B cell (primary cell): ENCODE data around the gene PARS2. TPM values are rescaled to one million over a fixed set of nuclear protein-coding genes. Genes with fewer than 3 reads are reported as not detected.

Source experiments
- ATAC-seq: fragments of 200-7000 bp; cut with Tn5 transposase; one replicate; pipeline ENCODE4 v1.10.0; 2021; ENCODE audit warnings: low read depth, mild to moderate bottlenecking, moderate number of reproducible peaks, moderate library complexity
- CTCF ChIA-PET: fragments of 350-600 bp; sonication (Branson Sonifier 250); formaldehyde crosslinking; loops from one replicate; lab custom pipeline; 2021; ENCODE audit warnings: antibody characterized with exemption, inconsistent platforms; lab: Charles Lee
- POLR2A ChIA-PET: fragments of 350-600 bp; sonication (Branson Sonifier 250); formaldehyde crosslinking; loops from one replicate; lab custom pipeline; 2021; ENCODE audit warnings: antibody characterized with exemption; lab: Charles Lee
- DNase-seq: peaks from one replicate; pipeline ENCODE4 v3.0.0; 2013
- H2AFZ ChIP-seq: 2 replicates; pipeline ENCODE4 v1.6.1; 2012; ENCODE audit warnings: mild to moderate bottlenecking, low read depth, low read length; ENCODE audit not compliant: insufficient read depth, poor library complexity, severe bottlenecking
- H3K27ac ChIP-seq, 2 donors: 1 replicate in 1 of 2; 2 replicates in 1 of 2; pipeline ENCODE4 v1.5.1; 2012 to 2013; ENCODE audit warnings: low read length in 2 of 2, mild to moderate bottlenecking in 2 of 2, moderate library complexity in 1 of 2
- H3K27me3 ChIP-seq, 4 experiments: fragments of 200-600 bp in 1 of 4; sonication (generic) in 1 of 4; replicated peaks in 1 of 4; 1 replicate in 2 of 4; 2 replicates in 2 of 4; pipeline versions ENCODE4 v1.6.1 to v1.7.0; 2013 to 2016; ENCODE audit warnings: low read length in 3 of 4, mild to moderate bottlenecking in 2 of 4, mixed read lengths in 1 of 4, moderate library complexity in 1 of 4; ENCODE audit not compliant: insufficient read depth in 4 of 4, control insufficient read depth in 3 of 4; ENCODE audit errors: control extremely low read depth in 1 of 4
- H3K36me3 ChIP-seq, 2 experiments: replicated peaks in 1 of 2; 1 replicate in 1 of 2; 2 replicates in 1 of 2; pipeline versions ENCODE4 v1.6.1 to v1.7.1; 2013; ENCODE audit warnings: low read length in 1 of 2; ENCODE audit not compliant: insufficient read depth in 2 of 2, control insufficient read depth in 1 of 2; ENCODE audit errors: control extremely low read depth in 1 of 2, extremely low read depth in 1 of 2
- H3K4me1 ChIP-seq, 2 donors: fragments of 200-600 bp in 1 of 2; sonication (generic) in 1 of 2; 1 replicate in 1 of 2; 2 replicates in 1 of 2; pipeline versions ENCODE4 v1.5.1 to v1.6.1; 2013 to 2017; ENCODE audit warnings: low read length in 2 of 2; ENCODE audit not compliant: control insufficient read depth in 2 of 2, insufficient read depth in 2 of 2
- H3K4me2 ChIP-seq: replicated peaks from 2 replicates; pipeline ENCODE3; 2012; ENCODE audit warnings: mild to moderate bottlenecking, low read depth, low read length; ENCODE audit not compliant: poor library complexity, severe bottlenecking
- H3K4me3 ChIP-seq, 5 experiments: fragments of 200-600 bp in 1 of 5; sonication (generic) in 1 of 5; 1 replicate in 3 of 5; 2 replicates in 2 of 5; pipeline versions ENCODE4 v1.5.1 to v1.7.0; 2011 to 2016; ENCODE audit warnings: low read length in 4 of 5, mild to moderate bottlenecking in 4 of 5, low read depth in 2 of 5, control low read depth in 1 of 5, moderate library complexity in 1 of 5; ENCODE audit not compliant: insufficient read depth in 1 of 5; ENCODE audit errors: control extremely low read depth in 1 of 5, extremely low read depth in 1 of 5
- H3K79me2 ChIP-seq: fragments of 200-600 bp; sonication (generic); one replicate; pipeline ENCODE4 v1.6.0; 2016; ENCODE audit warnings: low read length; ENCODE audit not compliant: control insufficient read depth, insufficient read depth
- H3K9ac ChIP-seq: fragments of 200-600 bp; sonication (generic); 2 replicates; pipeline ENCODE4 v1.6.1; 2017; ENCODE audit warnings: mild to moderate bottlenecking, low read length, moderate library complexity
- H3K9me3 ChIP-seq, 3 donors: one replicate each; pipeline versions ENCODE4 v1.6.1 to v1.7.1; 2013; ENCODE audit warnings: low read length in 2 of 3; ENCODE audit not compliant: control insufficient read depth in 2 of 3, insufficient read depth in 1 of 3; ENCODE audit errors: control extremely low read depth in 1 of 3
- H4K20me1 ChIP-seq: 2 replicates; pipeline ENCODE4 v1.6.0; 2012; ENCODE audit warnings: mild to moderate bottlenecking, low read length; ENCODE audit not compliant: insufficient read depth, control insufficient read depth, poor library complexity, severe bottlenecking
- H3K27ac Mint-ChIP-seq: one replicate; pipeline ENCODE4 v1.8.0; 2021; ENCODE audit warnings: mixed read lengths
- H3K27me3 Mint-ChIP-seq: one replicate; pipeline ENCODE4 v1.8.0; 2021; ENCODE audit warnings: mixed read lengths
- H3K4me1 Mint-ChIP-seq: one replicate; pipeline ENCODE4 v1.8.0; 2021; ENCODE audit warnings: mixed read lengths
- H3K4me3 Mint-ChIP-seq: one replicate; pipeline ENCODE4 v1.8.0; 2021; ENCODE audit warnings: mixed read lengths
- H3K9me3 Mint-ChIP-seq: one replicate; pipeline ENCODE4 v1.8.0; 2022; ENCODE audit warnings: mixed read lengths; ENCODE audit not compliant: insufficient read depth
- CTCF ChIP-seq: fragments of 200-600 bp; IDR thresholded peaks from one replicate; pipeline ENCODE4 v1.8.0; 2022; ENCODE audit warnings: antibody characterized with exemption, mild to moderate bottlenecking
- EZH2 ChIP-seq: IDR thresholded peaks from 2 replicates; pipeline ENCODE4 v1.6.1; 2012; ENCODE audit warnings: borderline replicate concordance, low read depth, mild to moderate bottlenecking, moderate library complexity, low read length; ENCODE audit not compliant: insufficient read depth, poor library complexity, severe bottlenecking
- WGBS: methylation state at CpG from one replicate; pipeline ENCODE4 v1.1.5; 2013; ENCODE audit warnings: missing lambda C conversion rate; ENCODE audit not compliant: insufficient coverage; 5-methylcytosine and 5-hydroxymethylcytosine counted together
- intact Hi-C: fragments of 100-400 bp; cut with micrococcal nuclease; formaldehyde crosslinking; loops from one replicate; pipeline ENCODE4 v1.10.0; 2022
- polyA plus RNA-seq: library from polyadenylated mRNA; depleted of rRNA; stranded (reverse); fragments of >200 nt; gene quantifications from 2 replicates; pipeline ENCODE4 v1.2.3, GENCODE V29; 2012
- total RNA-seq, 2 donors: library from RNA; stranded (reverse); fragments of 120-200 nt in 1 of 2; gene quantifications; 1 replicate in 1 of 2; 2 replicates in 1 of 2; pipeline versions ENCODE4 v1.2.3 to v1.2.4, GENCODE V29; 2013 to 2022

Gene PARS2
- total and polyA plus RNA-seq, 2 donors (not counting 1 experiment from before 2014, with no cell fraction given), result 1.00 to 4.9 TPM

- DNase-seq (no peak), ATAC-seq (no peak)
- no peak overlapping the region for H3K4me3 ChIP-seq
- H4K20me1 ChIP-seq, result peaks cover 9% of the 10 kb centered on the region
- Mint-ChIP-seq H3K4me3 (no peak overlapping the region), H3K4me1 (peaks cover 32% of the 10 kb centered on the region), H3K27ac (no peak overlapping the region), H3K27me3 (no peaks in the 10 kb centered on the region), H3K9me3 (no peaks in the 10 kb centered on the region)
- H3K36me3 ChIP-seq, result peaks cover 0 to 3% of the 10 kb centered on the region in 2 experiments
- 88% methylated on average over 2 of the region's 3 CpGs for WGBS
- no peaks in the 10 kb centered on the region for H3K9me3 ChIP-seq
- H3K4me1 ChIP-seq, result peaks cover 25 to 31% of the 10 kb centered on the region in 2 donors
- H3K27me3 ChIP-seq, result no peaks in the 10 kb centered on the region
- H3K9ac ChIP-seq, result no peak overlapping the region
- CTCF ChIA-PET, result no interaction called here
- no peak overlapping the region for H3K4me2 ChIP-seq
- intact Hi-C loops, result no loop called here
- POLR2A ChIA-PET, result no interaction called here
- TF ChIP-seq EZH2 (no peak), CTCF (no peak)
- H2AFZ ChIP-seq, result no peak overlapping the region
- H3K27ac ChIP-seq, result no peak overlapping the region
- H3K79me2 ChIP-seq, result peaks cover 7% of the 10 kb centered on the region
Measured at GRCh38 chr1:54798206-54798605, 33.9 kb upstream of the PARS2 start.

- ATAC-seq (no peak), DNase-seq (no peak)
- ChIA-PET POLR2A (no interaction called here), CTCF (no interaction called here)
- Histone ChIP-seq H3K4me1 (peaks cover 24 to 29% of the 10 kb centered on the region in 2 donors), H3K27me3 (no peaks in the 10 kb centered on the region), H3K4me2 (no peak overlapping the region), H3K36me3 (peaks cover 0 to 3% of the 10 kb centered on the region in 2 experiments), H4K20me1 (peaks cover 9% of the 10 kb centered on the region), H3K4me3 (no peak overlapping the region), H2AFZ (no peak overlapping the region), H3K27ac (no peak overlapping the region), H3K9ac (no peak overlapping the region), H3K9me3 (peaks cover 0 to 11% (median 3%) of the 10 kb centered on the region in 3 donors), H3K79me2 (peaks cover 7% of the 10 kb centered on the region)
- Mint-ChIP-seq H3K27ac (no peak overlapping the region), H3K9me3 (peaks cover under 1% of the 10 kb centered on the region), H3K4me3 (no peak overlapping the region), H3K4me1 (peaks cover 29% of the 10 kb centered on the region), H3K27me3 (no peaks in the 10 kb centered on the region)
- intact Hi-C loops, result no loop called here
- no peak for TF ChIP-seq EZH2
- TF ChIP-seq CTCF, result no peak
- WGBS, result 73% methylated on average over 2 of the region's 2 CpGs
Measured at GRCh38 chr1:54796902-54797301, 32.6 kb upstream of the PARS2 start.
